A673 (cell line): ENCODE results near the gene ECHS1. TPM values are rescaled to one million over a fixed set of nuclear protein-coding genes. Genes with fewer than 3 reads are reported as not detected.

Source experiments
- BruUV-seq: library from RNA; stranded (reverse); fragments of 400-500 nt; replicated peaks from 2 replicates; lab custom pipeline; 2021; lab: Mats Ljungman, UMichigan
- CTCF ChIA-PET: fragments of 300-600 bp; sonication (Branson Sonifier 250); formaldehyde crosslinking; loops from one replicate; lab custom pipeline; 2022; ENCODE audit warnings: antibody characterized with exemption; lab: Charles Lee
- POLR2A ChIA-PET: fragments of 300-600 bp; sonication (Branson Sonifier 250); formaldehyde crosslinking; loops from one replicate; lab custom pipeline; 2022; ENCODE audit warnings: antibody characterized with exemption; ENCODE audit not compliant: low non-redundant PET; lab: Charles Lee
- DNase-seq: peaks from one replicate; pipeline ENCODE4 v3.0.0-alpha.2; 2015; ENCODE audit warnings: low spot score
- H3K27ac ChIP-seq: fragments of 200-600 bp; sonication (generic); 2 replicates; pipeline ENCODE4 v1.5.1; 2016; ENCODE audit warnings: mixed run types, low read depth, mild to moderate bottlenecking, mixed read lengths, antibody characterized with exemption, low read length; ENCODE audit not compliant: poor library complexity, severe bottlenecking
- H3K27me3 ChIP-seq: fragments of 200-600 bp; sonication (generic); replicated peaks from 2 replicates; pipeline ENCODE4 v1.6.1; 2017; ENCODE audit warnings: mixed run types, low read depth, mild to moderate bottlenecking, mixed read lengths, antibody characterized with exemption, low read length; ENCODE audit not compliant: insufficient read depth, poor library complexity
- H3K36me3 ChIP-seq: fragments of 200-600 bp; sonication (generic); 2 replicates; pipeline ENCODE4 v1.6.1; 2016; ENCODE audit warnings: mixed run types, mild to moderate bottlenecking, mixed read lengths, antibody characterized with exemption, low read length; ENCODE audit not compliant: insufficient read depth, poor library complexity, severe bottlenecking
- H3K4me1 ChIP-seq: fragments of 200-600 bp; sonication (generic); 2 replicates; pipeline ENCODE4 v1.6.1; 2017; ENCODE audit warnings: mixed run types, mild to moderate bottlenecking, mixed read lengths, antibody characterized with exemption, low read length; ENCODE audit not compliant: insufficient read depth, poor library complexity, severe bottlenecking
- H3K4me3 ChIP-seq: fragments of 200-600 bp; sonication (generic); 2 replicates; pipeline ENCODE4 v1.5.1; 2016; ENCODE audit warnings: low read depth, mixed run types, mild to moderate bottlenecking, mixed read lengths, low read length; ENCODE audit not compliant: poor library complexity, severe bottlenecking
- H3K9me3 ChIP-seq: fragments of 200-600 bp; sonication (generic); 2 replicates; pipeline ENCODE4 v1.6.1; 2016; ENCODE audit warnings: mixed run types, low read depth, mild to moderate bottlenecking, mixed read lengths, antibody characterized with exemption, low read length; ENCODE audit not compliant: poor library complexity, severe bottlenecking
- CTCF ChIP-seq: fragments of 300-800, 200-600 bp; sonication (generic); conservative IDR thresholded peaks from 2 replicates; pipeline ENCODE4 v1.5.1; 2017; ENCODE audit warnings: low read depth, mild to moderate bottlenecking, antibody characterized with exemption, low read length, moderate library complexity, mixed read lengths
- EZH2 ChIP-seq: fragments of 200-600 bp; sonication (generic); IDR thresholded peaks from 2 replicates; pipeline ENCODE4 v1.6.1; 2017; ENCODE audit warnings: borderline replicate concordance, low read depth, mild to moderate bottlenecking, mixed read lengths, antibody characterized with exemption, low read length; ENCODE audit not compliant: poor library complexity, severe bottlenecking
- intact Hi-C: fragments of 100-400 bp; cut with micrococcal nuclease; formaldehyde crosslinking; loops from one replicate; pipeline ENCODE4 v1.10.0; 2022; ENCODE audit not compliant: unreplicated experiment
- total RNA-seq: library from RNA; stranded (reverse); gene quantifications from 2 replicates; pipeline ENCODE4 v1.2.3, GENCODE V29; 2021

ECHS1 gene
- total RNA-seq, 1 experiment from 2014 or later, result 96.3 TPM

GRCh38 chr10:133411523-133412380 is 38.6 kb upstream of the ECHS1 start:
- TF ChIP-seq EZH2 (no peak), CTCF (no peak)
- H3K27ac ChIP-seq, result no peak overlapping the region
- no TSS peak for BruUV-seq
- CTCF ChIA-PET, result no interaction called here
- POLR2A ChIA-PET, result no interaction called here
- intact Hi-C loops, result no loop called here
- H3K36me3 ChIP-seq, result peaks cover 72% of the 10 kb centered on the region
- H3K4me1 ChIP-seq, result no peaks in the 10 kb centered on the region
- H3K27me3 ChIP-seq, result no peaks in the 10 kb centered on the region
- H3K9me3 ChIP-seq, result peaks cover 29% of the 10 kb centered on the region
- no peak overlapping the region for H3K4me3 ChIP-seq
- no peak for DNase-seq

GRCh38 chr10:133405844-133406527 is 32.8 kb upstream of the ECHS1 start:
- H3K27ac ChIP-seq, result no peak overlapping the region
- intact Hi-C loops, result no loop called here

GRCh38 chr10:133405272-133405671 is 32.1 kb upstream of the ECHS1 start:
- no peak overlapping the region for H3K4me3 ChIP-seq
- CTCF ChIA-PET, result no interaction called here
- DNase-seq, result no peak

More at GRCh38 chr10:133405844-133406527, 32.8 kb upstream of the ECHS1 start:
- Histone ChIP-seq H3K4me1 (no peaks in the 10 kb centered on the region), H3K9me3 (peaks cover 13% of the 10 kb centered on the region), H3K4me3 (no peak overlapping the region), H3K27me3 (no peaks in the 10 kb centered on the region), H3K36me3 (peaks cover 75% of the 10 kb centered on the region)
- POLR2A ChIA-PET, result no interaction called here
- CTCF ChIA-PET, result no interaction called here
- DNase-seq, result no peak
- TF ChIP-seq CTCF (no peak), EZH2 (no peak)
- no TSS peak for BruUV-seq

More at GRCh38 chr10:133405272-133405671, 32.1 kb upstream of the ECHS1 start:
- Histone ChIP-seq H3K4me1 (no peaks in the 10 kb centered on the region), H3K27me3 (no peaks in the 10 kb centered on the region), H3K36me3 (peaks cover 72% of the 10 kb centered on the region), H3K27ac (no peak overlapping the region), H3K9me3 (peaks cover 6% of the 10 kb centered on the region)
- POLR2A ChIA-PET, result no interaction called here
- no TSS peak for BruUV-seq
- intact Hi-C loops, result no loop called here
- TF ChIP-seq CTCF (no peak), EZH2 (no peak)
